GM12801 (cell line): ENCODE data around the gene PTPN3.

Experiments
- TF ChIP-seq, protein P1 (sequence below): IDR thresholded peaks from one replicate; pipeline ENCODE4 v1.5.1; 2011; ENCODE audit warnings: control low read depth; ENCODE audit not compliant: insufficient read length; ENCODE audit errors: extremely low read depth

Gene PTPN3

DNA sequence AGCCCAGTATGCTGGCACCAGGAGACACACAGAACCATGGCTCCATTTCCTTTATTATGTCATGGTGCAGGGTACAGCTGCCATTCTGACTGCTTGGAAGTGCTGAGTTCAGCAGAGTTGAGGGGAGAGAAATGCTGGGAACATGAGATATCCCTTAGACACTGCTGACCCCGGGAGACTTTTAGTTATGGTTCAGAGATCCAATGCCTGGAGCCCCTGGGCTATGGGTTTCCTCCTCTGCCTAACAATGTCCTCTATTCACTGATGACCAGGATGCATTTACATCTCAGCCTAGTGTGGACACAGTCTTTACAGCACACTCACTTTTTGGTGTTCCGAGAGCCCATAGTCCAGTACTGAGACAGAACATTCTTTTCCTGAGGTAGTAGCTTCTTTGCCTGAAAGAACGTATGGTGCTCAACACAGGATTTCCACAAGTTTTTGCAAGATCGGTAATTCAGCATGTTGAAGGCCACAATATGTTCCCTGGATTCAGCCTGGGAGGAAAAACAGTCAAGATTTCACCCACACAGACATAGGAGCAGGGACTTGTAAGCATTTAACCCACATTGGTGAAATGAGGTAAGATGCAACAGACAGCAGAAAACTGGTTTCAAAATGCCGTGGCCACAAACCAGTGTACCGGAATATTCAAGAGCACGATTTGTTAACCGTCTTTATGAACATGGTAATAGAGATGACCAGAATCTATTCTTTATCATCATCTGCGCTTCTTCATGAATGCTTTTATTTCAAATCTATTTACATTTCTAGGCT lies 71.3 kb downstream of the PTPN3 start:
- TF ChIP-seq, protein P1, sequence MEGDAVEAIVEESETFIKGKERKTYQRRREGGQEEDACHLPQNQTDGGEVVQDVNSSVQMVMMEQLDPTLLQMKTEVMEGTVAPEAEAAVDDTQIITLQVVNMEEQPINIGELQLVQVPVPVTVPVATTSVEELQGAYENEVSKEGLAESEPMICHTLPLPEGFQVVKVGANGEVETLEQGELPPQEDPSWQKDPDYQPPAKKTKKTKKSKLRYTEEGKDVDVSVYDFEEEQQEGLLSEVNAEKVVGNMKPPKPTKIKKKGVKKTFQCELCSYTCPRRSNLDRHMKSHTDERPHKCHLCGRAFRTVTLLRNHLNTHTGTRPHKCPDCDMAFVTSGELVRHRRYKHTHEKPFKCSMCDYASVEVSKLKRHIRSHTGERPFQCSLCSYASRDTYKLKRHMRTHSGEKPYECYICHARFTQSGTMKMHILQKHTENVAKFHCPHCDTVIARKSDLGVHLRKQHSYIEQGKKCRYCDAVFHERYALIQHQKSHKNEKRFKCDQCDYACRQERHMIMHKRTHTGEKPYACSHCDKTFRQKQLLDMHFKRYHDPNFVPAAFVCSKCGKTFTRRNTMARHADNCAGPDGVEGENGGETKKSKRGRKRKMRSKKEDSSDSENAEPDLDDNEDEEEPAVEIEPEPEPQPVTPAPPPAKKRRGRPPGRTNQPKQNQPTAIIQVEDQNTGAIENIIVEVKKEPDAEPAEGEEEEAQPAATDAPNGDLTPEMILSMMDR = no peak

DNA sequence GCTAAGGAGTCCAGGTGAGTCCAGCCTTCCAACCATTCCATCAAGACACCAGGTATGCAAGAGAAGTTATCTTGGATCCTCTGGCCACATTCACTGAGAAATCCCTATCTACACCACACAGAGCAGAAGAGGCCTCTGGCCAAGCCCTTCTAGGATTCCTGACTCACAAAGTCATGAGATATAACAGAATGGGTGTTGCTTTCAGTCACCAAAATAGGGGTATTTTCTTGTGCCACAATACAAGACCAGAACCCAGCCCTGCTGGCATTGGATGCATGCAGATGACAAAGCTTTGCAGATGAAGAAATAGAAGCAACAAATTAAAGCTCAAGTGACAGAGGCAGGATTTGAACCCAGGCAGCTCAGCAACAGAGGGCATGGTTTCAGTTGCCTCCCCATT lies 73.5 kb downstream of the PTPN3 start:
- TF ChIP-seq, protein P1 = no peak

DNA sequence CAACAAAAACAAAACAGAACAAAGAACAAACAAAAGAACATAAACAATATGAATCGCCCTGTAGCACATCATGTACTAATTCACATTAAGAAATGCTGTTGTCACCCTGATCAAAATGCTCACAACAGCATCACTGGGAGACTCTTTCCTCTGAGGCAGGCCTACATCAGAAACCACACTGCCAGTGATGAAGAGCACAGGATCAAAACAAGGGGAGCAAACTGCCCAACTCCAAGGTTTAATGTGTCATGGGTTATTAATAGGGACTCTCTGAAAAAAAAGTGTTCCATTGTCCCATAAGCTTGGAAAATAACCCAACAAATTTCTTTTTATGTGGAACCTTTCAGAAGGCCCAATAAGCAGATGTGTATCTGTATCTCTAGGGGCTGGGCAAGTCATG lies 74.2 kb downstream of the PTPN3 start:
- TF ChIP-seq, protein P1 = no peak

DNA sequence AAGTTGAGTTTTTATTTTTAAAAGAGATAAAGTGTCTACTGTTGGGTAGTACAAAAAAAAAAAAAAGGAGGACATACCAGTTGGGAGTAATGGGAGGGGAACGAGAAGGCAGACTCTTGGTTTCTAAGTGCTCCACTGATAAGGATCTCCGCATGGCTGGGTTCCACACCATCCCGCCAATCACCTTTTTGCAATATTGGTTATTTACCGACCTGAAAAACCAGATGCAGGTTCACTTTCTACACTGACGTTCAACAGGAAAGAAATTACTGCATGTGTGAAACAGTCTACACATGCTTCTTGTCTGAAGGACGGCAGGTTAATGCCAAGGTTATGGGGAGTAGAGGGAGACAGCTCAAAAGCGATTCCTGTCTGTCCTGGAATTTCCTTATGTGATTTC lies 75.5 kb downstream of the PTPN3 start:
- TF ChIP-seq, protein P1 = no peak

DNA sequence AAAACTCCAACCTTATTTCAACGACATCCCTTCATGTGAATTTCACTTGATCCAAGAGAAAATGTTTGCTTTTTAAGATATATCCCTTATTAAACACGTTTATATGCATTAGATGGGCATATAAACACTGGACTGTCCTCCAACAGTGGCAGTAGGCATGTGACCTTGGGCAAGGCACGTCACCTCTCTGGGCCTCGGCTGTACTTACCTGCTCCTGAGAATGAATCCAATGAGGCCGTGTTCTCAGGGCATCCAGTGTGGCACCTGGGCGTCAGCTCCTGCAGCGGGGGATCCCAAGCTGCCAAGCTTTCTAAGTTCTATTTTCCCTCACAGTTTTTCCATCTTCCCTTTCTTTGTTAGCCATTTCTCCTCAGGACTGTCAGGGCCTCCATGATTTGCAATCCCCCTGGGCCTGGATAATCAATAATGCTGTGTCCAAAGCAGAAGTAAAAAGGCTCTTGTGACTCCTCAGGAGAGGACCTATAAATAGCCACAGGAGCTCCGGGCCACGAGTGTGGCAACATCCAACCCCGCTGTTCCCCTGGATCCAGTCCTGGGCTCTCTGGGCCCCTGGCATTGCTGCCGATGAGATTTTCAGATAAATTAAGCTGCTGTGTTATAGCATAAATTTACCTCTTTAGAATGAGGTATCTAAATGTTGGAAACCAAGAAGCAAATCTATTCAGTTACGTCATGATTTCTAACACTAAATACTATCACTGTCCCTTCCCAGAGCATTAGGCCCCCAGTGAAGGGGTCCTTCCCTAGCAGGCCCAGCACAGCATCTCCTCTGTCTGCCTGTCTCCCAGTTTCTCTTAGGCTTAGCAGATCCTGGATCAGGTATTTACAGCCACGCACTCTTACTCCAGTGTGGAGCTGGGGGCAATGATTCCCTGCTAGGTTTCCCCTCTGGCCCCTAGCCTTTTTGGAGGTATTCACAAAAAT lies 76.8 kb downstream of the PTPN3 start:
- TF ChIP-seq, protein P1 = no peak

DNA sequence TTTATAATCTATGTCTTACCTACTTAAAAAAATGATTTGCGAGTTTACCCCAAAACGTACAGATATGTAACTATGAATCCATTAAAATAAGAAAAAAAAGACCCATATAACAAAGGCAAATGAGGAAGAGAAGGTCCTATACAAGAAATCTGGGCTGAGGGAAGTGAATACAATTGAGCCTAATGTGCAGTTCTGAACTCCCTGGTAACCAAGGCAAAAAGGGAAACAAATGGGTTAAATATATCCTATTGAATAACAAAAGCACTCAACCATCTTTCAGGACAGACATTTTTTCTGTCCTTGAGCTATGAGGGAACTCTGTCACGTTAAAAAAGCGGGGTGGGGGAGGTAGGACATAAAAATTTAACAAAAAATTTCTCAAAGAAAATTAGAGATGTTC lies 78.6 kb downstream of the PTPN3 start:
- TF ChIP-seq, protein P1 = no peak

DNA sequence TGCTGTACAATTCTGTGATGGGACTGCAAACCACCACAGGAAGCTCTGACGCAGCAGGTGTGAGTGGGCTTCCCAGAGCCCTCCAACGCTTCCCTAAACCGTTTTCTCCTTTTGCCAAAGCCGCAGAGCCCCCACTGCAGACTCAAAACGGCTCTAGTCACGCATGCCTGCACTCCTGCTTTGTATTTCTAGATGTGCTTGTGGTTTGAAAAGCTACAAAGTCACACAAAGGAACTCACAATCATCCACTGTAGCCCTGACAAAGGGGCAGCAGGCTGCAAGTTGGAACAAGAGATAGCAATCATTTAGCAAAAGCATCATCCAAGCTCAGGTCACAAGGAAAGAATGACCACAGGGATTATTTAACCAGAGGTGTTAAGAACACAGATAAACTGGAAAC lies 79.3 kb downstream of the PTPN3 start:
- TF ChIP-seq, protein P1 = no peak
